GM11168 (cell line): Measurements from ENCODE around the gene BRSK1.

Source experiments
- in situ Hi-C: fragments of 300-500 bp; cut with MboI; formaldehyde crosslinking; loops from one replicate; pipeline ENCODE4 v1.12.0; 2022; ENCODE audit warnings: low sequenced_read_pairs; ENCODE audit not compliant: unreplicated experiment

Gene BRSK1

DNA sequence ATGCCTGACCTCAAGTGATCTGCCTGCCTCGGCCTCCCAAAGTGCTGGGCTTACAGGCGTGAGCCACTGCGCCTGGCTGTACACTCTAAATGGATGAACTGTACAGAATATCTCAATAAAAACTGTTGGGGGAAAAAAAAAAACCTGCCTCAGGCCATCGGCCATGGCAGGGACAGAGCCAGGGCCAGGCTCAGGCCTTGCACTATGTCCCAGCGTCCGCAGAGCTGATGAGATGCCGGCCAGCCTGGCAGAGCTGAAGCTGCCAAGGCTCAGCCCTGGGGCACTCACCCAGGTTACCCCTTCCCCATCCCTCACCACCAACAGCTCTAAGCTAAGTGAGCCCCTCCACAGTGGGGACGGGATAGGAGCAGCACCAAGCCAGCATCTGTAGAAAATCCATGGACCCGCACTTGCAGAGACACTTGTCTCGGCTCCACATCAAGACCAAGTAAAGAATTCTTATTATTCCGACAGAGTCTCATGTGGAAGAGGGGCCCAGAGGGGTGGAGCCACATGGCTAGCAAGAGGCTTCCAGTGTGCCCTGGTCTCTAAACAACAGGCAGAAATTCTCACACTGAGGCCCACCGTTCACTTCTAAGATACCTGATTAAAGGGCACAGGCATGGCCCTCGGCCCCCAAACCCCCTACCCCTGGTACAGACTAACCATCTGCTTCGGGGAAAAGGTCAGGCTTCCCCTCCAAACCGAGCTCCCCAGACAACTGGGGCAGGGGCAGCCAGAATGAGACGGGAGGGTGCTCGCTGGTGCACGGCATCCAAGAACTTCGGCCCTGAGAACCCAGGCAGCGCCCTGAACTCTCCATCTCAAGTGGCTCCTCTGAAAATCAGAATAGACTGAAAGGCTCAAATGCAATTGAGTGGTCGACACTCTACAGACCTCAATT, 30.8 kb upstream of the BRSK1 start:
- in situ Hi-C loops: no loop called here

GRCh38 chr19:55253842-55254624, 29.8 kb upstream of the BRSK1 start:
- in situ Hi-C loops: no loop called here

DNA sequence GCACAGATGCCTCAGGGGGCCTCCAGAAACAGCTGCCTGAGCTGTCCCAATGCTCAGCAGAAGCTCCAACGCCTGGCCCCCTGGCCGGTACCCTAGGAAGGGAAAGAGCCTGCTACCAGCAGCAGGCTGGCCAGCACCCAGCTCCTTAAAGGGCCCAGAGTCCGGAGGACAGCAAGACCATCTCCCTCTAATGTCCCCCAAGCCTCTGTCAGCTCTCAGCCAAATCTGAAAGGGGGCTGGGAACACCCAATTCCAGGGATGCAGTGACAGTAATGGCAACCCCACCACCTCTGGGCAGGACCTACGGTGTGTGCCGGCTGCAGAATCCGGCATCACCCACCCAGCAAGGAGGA, 29.2 kb upstream of the BRSK1 start:
- in situ Hi-C loops: no loop called here

- in situ Hi-C loops: no loop called here
Measured at GRCh38 chr19:55255618-55256423, 28.0 kb upstream of the BRSK1 start.

GRCh38 chr19:55256562-55257460, 27.0 kb upstream of the BRSK1 start:
- in situ Hi-C loops: no loop called here

DNA sequence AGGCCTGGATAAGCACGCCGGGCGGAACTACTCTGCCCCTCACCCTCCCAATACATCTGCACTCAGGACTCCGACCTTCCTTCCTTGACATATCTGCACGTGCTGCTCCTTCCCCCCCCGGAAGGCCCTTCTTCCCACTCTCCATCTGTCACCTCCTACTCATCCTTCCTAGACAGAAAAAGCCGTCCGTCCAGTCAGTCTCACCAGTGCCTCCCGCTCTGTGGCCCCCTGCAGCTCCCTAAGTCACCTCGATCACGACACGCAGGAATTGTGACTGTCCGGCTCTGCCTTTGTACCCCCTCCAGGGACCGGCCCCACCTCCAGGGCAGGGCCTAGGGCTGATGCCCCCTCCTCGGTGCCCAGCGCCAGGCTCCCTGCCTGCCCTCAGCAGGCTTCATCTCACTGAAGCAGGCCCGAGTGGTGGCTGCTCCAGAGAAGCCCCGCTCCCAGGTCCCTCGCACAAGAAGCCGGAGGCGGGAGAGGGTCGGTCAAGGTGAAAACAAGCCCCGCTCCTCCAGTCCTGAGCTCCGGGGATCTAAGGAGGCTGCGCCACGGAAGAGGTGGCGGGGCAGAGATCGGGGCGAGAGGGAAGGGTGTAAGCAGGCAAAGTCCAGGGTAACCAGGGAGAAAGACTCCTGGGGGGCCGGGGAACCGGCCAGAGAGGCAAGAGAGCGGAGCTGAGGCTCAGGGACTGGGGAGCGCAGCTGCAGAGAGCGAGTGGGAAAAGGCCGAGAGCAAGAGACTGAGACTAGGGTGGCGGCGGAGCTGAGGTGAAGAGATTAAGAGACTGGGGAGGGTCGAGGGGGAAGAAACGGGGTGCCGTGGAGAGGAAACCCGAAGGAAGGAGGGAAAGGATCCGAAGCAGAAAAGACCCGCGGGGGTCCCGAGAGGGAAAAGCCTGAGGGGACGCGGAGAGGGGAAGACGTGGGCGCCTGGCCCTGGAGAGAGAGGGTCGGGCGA, 26.1 kb upstream of the BRSK1 start:
- in situ Hi-C loops: no loop called here

- in situ Hi-C loops: no loop called here
Measured at GRCh38 chr19:55258476-55258827, 25.3 kb upstream of the BRSK1 start.

GRCh38 chr19:55258828-55259539, 24.8 kb upstream of the BRSK1 start, which contains the start of gene PPP6R1:
TSS of gene PPP6R1 (minus strand) at chr19:55259017. CDS start at chr19:55247103, 11,914 bp downstream.
- in situ Hi-C loops: no loop called here

DNA sequence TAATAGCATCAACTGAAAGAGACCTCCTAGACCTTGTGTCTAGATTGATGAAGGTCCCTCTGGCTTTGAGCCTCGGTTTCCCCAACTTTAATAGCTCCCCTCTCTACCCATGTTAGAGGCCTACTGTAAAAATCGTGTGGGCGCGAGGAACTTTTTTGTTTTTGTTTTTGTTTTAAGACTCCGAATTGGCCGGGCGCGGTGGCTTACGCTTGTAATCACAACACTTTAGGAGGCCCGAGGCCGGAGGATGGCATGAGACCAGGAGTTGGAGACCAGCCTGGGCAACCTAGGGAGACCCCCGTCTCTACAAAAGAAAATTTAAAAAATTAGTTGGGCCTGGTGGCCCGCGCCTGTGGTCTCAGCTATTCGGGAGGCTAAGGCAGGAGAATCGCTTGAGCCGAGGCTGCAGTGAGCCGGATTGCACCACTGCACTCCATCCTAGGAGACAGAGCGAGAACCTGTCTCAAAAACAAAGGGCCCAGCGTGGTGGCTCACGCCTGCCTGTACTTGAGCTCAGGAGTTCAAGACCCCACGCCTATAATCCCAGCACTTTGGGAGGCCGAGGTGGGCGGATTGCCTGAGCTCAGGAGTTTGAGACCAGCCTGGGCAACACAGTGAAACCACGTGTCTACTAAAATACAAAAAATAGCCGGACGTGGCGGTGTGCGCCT, 24.1 kb upstream of the BRSK1 start:
- in situ Hi-C loops: no loop called here

- in situ Hi-C loops: no loop called here
Measured at GRCh38 chr19:55261671-55262126, 22.1 kb upstream of the BRSK1 start.

DNA sequence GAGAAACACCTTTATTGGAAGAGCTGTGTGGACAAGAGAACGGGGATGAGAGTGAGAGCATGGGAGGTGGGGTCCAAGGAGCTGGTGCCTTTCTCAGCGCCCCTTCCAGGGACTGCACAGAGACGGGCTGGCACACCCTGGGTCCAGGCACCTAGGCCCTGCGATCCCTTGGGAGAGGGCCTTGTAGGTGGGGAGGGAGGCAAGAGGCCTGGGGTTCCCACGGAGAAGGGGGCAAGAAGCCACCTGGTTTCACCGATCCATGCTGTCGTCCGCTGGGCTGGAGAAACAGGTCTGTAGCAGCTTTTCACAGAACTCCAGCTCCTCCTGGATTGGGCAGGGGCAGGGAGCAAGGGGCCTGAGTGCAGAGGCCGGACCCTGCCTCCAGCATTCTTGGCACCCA, 21.4 kb upstream of the BRSK1 start:
- in situ Hi-C loops: no loop called here

- in situ Hi-C loops: no loop called here
Measured at GRCh38 chr19:55264531-55264930, 19.3 kb upstream of the BRSK1 start.

GRCh38 chr19:55265173-55265572, 18.6 kb upstream of the BRSK1 start:
- in situ Hi-C loops: no loop called here

DNA sequence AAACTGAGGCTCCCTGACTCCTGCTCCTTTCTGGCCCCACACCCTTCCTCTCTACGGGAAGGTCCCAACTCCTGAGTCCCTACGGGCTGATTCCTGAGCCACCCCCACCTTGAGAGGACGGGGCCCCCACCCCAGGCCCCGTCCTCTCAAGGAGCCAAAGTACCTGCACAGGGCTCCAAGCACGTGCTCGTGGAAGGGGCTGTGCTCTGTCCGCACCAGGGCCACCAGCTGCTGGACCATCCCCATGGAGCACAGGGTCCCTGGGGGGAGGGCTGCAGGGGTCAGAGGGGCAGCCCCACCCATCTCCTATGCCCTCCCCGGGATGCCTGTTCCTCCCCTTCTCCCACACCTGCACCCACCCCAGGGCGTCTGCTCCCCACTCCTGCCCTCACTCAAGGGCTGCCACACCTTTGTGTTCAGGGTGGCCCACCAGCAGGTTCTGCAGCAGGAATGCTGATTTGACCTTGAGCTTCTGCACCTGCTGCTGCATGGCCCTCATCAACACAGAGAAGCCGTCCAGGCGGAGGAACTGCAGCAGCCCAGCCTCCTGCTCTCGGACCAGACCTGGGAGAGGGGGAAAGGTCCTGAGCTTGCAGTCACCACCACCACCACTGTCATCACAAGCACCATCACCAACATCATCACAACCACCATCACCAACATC, 17.9 kb upstream of the BRSK1 start:
- in situ Hi-C loops: no loop called here

GRCh38 chr19:55266404-55266803, 17.4 kb upstream of the BRSK1 start:
- in situ Hi-C loops: no loop called here

GRCh38 chr19:55266840-55267239, 17.0 kb upstream of the BRSK1 start:
- in situ Hi-C loops: no loop called here

DNA sequence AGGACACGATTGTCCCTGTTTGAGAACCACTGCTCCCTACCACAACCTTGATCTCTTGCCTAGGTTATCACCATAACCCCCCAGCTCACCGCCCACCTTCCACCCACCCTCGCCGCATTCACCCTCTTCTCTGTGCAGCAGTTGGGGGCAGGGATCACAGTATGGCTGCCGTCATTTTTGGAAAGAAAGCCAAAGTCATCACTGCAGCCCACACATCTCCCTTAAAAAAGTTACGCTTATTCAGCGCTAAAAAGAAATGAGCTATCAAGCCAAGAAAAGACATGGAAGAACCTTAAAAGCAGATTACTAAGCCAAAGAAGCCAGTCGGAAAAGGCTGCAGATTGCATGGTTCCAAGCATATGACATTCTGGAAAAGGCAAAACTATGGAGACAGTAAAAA, 14.5 kb upstream of the BRSK1 start:
- in situ Hi-C loops: no loop called here
